Glutamatergic neuron (in vitro differentiated cells): ENCODE measurements around the gene B4GALT6. TPM values are rescaled to one million over a fixed set of nuclear protein-coding genes. Genes with fewer than 3 reads are reported as not detected.

Experiments used
- DNase-seq: peaks from one replicate; pipeline ENCODE4 v3.0.0; 2022
- H3K27ac Mint-ChIP-seq: one replicate; pipeline ENCODE4 v1.8.0; 2020; ENCODE audit warnings: mild to moderate bottlenecking, mixed read lengths, inconsistent platforms; ENCODE audit not compliant: unreplicated experiment
- H3K27me3 Mint-ChIP-seq: one replicate; pipeline ENCODE4 v1.8.0; 2020; ENCODE audit warnings: mild to moderate bottlenecking, moderate library complexity, mixed read lengths, inconsistent platforms; ENCODE audit not compliant: unreplicated experiment
- H3K36me3 Mint-ChIP-seq: one replicate; pipeline ENCODE4 v1.8.0; 2020; ENCODE audit warnings: mild to moderate bottlenecking, mixed read lengths, inconsistent platforms; ENCODE audit not compliant: unreplicated experiment
- H3K4me1 Mint-ChIP-seq: one replicate; pipeline ENCODE4 v1.8.0; 2020; ENCODE audit warnings: mild to moderate bottlenecking, low read depth, mixed read lengths, inconsistent platforms; ENCODE audit not compliant: unreplicated experiment
- H3K4me3 Mint-ChIP-seq: one replicate; pipeline ENCODE4 v1.8.0; 2020; ENCODE audit warnings: mild to moderate bottlenecking, mixed read lengths, inconsistent platforms; ENCODE audit not compliant: unreplicated experiment
- H3K9me3 Mint-ChIP-seq: one replicate; pipeline ENCODE4 v1.8.0; 2020; ENCODE audit warnings: mild to moderate bottlenecking, moderate library complexity, mixed read lengths, inconsistent platforms; ENCODE audit not compliant: unreplicated experiment
- total RNA-seq: library from RNA; stranded (reverse); fragmentation: NEBNext Ultra II Directional; extraction: Animal tissue kit (Norgen Biotek cat#: 25700); gene quantifications from one replicate; pipeline ENCODE4 v1.2.1, GENCODE V29; 2021; ENCODE audit not compliant: unreplicated experiment
- TF ChIP-seq, protein P1 (sequence below): fragments of 200-600 bp; sonication (generic); IDR thresholded peaks from one replicate; pipeline ENCODE4 v1.5.0; 2021; ENCODE audit not compliant: partially characterized antibody, unreplicated experiment

Gene B4GALT6
- total RNA-seq, 1 donor from 2014 or later: 16.5 TPM

DNA sequence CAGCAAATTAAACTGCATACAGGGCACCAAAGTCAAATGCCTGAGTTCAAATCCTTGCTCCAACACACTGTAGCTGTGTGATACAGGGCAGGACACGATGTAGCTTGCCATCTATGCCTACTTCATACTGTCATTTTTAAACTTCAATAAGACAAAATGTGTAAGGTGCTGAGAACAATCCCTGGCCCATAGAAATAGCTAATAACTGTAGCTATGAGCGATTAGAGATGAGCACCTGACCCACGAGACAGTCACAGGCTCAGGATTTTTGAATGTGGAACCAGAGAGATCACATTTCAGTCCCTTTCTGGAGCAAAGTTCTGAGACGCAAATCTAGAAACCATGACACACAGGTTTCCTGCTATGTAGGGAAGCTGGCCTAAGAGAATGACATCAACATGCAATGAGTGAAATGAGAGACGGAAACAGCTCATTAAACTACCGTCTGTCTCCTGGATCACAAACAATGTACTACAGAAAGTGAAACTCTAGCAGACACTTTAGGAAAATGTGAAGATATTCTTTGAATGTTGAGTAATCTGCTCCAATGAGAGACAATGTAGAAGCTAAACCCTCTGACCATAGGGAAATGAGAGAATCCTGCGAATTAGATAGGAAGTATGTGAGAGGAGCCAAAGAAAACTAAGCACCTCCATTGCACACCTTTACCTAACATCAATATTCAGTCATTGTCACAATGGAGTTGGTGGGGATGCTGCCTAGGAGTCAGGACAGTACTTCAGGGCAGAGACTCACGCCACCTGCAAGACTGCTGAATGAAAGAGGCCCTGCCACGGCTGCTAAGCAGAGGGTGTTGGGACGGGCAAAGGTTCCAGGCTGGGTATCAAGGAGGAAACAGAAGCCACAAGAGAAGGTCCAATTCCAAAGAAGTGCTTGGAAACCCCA, 25.5 kb downstream of the B4GALT6 start:
- peaks cover 39% of the 10 kb centered on the region for H3K4me1 Mint-ChIP-seq
- peak overlapping the region; percentile 6 for H3K4me3 Mint-ChIP-seq
- peak overlapping the region; percentile 20 for H3K27ac Mint-ChIP-seq
- H3K36me3 Mint-ChIP-seq: peaks cover 11% of the 10 kb centered on the region
- TF ChIP-seq, protein P1, sequence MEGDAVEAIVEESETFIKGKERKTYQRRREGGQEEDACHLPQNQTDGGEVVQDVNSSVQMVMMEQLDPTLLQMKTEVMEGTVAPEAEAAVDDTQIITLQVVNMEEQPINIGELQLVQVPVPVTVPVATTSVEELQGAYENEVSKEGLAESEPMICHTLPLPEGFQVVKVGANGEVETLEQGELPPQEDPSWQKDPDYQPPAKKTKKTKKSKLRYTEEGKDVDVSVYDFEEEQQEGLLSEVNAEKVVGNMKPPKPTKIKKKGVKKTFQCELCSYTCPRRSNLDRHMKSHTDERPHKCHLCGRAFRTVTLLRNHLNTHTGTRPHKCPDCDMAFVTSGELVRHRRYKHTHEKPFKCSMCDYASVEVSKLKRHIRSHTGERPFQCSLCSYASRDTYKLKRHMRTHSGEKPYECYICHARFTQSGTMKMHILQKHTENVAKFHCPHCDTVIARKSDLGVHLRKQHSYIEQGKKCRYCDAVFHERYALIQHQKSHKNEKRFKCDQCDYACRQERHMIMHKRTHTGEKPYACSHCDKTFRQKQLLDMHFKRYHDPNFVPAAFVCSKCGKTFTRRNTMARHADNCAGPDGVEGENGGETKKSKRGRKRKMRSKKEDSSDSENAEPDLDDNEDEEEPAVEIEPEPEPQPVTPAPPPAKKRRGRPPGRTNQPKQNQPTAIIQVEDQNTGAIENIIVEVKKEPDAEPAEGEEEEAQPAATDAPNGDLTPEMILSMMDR: no peak
- peaks cover 9% of the 10 kb centered on the region for H3K27me3 Mint-ChIP-seq
- DNase-seq: no peak
- peaks cover 6% of the 10 kb centered on the region for H3K9me3 Mint-ChIP-seq

DNA sequence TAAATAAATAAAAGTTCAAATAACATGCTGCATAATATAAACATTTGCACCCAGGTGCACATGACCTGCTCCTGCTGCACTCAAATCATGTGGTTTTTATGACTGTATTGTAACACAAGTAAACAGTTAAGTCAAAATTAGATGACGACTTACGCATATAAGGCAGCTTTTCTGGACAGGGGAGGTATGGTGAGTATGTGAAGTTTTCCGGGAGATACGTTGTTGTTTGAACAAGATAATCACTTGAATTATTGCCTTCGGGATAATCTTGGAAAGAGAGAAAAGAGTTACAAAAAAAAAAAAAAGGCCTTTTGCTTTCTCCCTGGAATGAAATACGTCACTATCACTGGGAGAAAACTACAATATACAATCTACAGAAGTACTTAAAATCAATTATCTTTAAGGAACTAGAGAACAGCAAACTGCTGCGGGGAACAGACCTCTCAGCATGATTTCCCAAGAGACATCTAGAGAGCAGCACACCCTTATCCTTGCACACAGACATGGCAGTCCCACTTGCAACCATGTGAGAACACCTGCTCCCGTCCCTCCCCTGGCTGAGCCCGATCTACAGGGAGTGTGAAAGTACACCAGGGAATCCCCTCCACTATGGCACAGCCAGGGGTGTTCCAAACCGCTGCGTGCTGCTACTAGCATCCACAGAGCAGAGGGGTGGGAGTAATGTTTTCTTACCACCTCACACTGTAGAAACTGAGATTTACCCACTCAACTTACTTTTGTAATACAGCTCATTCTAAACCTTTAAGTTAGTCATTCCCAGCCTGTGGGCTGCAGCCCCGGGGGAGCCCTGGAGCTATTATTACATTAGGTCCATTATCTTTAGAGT, 26.3 kb downstream of the B4GALT6 start:
- peak overlapping the region; percentile 51 for H3K4me3 Mint-ChIP-seq
- peaks cover 6% of the 10 kb centered on the region for H3K9me3 Mint-ChIP-seq
- peaks cover 9% of the 10 kb centered on the region for H3K27me3 Mint-ChIP-seq
- peaks cover 11% of the 10 kb centered on the region for H3K36me3 Mint-ChIP-seq
- peak overlapping the region; percentile 56 for H3K27ac Mint-ChIP-seq
- peaks cover 38% of the 10 kb centered on the region for H3K4me1 Mint-ChIP-seq
- TF ChIP-seq, protein P1: no peak
- DNase-seq: peak; percentile 82

DNA sequence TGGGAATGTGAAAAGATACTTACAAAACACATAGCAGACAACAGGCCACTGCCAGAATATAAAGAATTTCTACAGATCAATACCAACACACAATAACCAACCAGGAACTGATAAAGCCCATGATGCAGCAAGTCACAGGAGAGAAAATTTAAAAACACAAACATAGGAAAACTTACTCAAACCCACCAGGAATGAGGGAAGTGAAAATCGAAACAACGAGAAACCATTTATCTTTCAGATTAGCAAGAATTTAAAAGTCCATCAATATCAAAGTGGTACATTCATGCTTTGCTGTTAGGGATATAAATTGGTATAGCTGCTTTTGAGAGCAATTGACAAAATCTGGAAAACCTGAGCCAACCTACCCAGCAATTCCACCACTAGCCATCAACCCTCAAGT, 27.6 kb downstream of the B4GALT6 start:
- TF ChIP-seq, protein P1: no peak
- Mint-ChIP-seq H3K9me3 (peaks cover 9% of the 10 kb centered on the region), H3K4me1 (peaks cover 39% of the 10 kb centered on the region), H3K27me3 (peaks cover 17% of the 10 kb centered on the region), H3K27ac (no peak overlapping the region), H3K4me3 (peak overlapping the region; percentile 12), H3K36me3 (peaks cover 17% of the 10 kb centered on the region)
- no peak for DNase-seq

DNA sequence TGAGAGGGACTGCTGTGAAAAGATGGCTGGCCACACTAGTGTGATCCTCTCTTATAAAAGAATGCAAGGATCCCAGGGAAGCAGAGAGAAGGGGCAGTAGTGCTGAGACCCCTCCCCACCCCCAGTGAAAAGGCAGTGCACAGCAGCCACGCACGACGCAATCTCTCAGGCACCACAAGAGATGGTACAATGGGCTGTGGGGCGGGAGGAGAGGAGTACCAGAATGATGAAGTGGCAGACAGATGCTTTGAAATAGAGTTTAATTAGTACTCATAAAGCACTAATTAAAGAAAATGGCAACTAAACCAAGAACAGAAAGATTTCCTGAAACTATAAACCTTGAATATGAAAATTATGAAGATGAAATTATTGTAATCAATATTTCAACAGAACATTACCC, 29.0 kb downstream of the B4GALT6 start:
- Mint-ChIP-seq H3K9me3 (peaks cover 9% of the 10 kb centered on the region), H3K27ac (no peak overlapping the region), H3K4me3 (no peak overlapping the region), H3K36me3 (peaks cover 8% of the 10 kb centered on the region), H3K27me3 (peaks cover 15% of the 10 kb centered on the region), H3K4me1 (peaks cover 41% of the 10 kb centered on the region)
- TF ChIP-seq, protein P1: no peak
- DNase-seq: no peak
